ENCODE measurements around the gene PRSS3. TPM values are rescaled to one million over a fixed set of nuclear protein-coding genes. Genes with fewer than 3 reads are reported as not detected.

Gene PRSS3
- total RNA-seq, 1 experiment from 2014 or later, result 66.3 TPM

- ChIA-PET POLR2A (interaction anchor here (0.9 kb wide), 1 partner anchor 19 kb away, joined by 3 read pairs; no protein-coding TSS in a partner anchor), RAD21 (ENCODE audit: low non-redundant PET in 1 of 2, low total read pairs in 2 of 2, uncharacterized antibody in 2 of 2, unreplicated experiment in 2 of 2) (no interaction called here), CTCF (interaction anchor here (1.0 kb wide), 1 partner anchor 34 kb away, joined by 3 read pairs; no protein-coding TSS in a partner anchor)
- H4K20me1 ChIP-seq (ENCODE audit: insufficient read depth), result peaks cover 4% of the 10 kb centered on the region; the same call in 1 of the 2 replicates
- H3K4me1 ChIP-seq (ENCODE audit: control insufficient read depth in 1 of 2, insufficient read depth in 2 of 2, low read length in 2 of 2), result peaks cover 27 to 51% of the 10 kb centered on the region in 2 experiments
- H3K9me2 ChIP-seq (ENCODE audit: insufficient read depth), result no peaks in the 10 kb centered on the region
- intact Hi-C loops (cut with micrococcal nuclease), result loop anchor here (10.0 kb wide), 2 partner anchors 96 to 256 kb away; no protein-coding TSS in a partner anchor
- H2AFZ ChIP-seq (ENCODE audit: low read depth, low read length, poor library complexity, severe bottlenecking), result no peak overlapping the region
- peak overlapping the region; percentile 93 for H3K9ac ChIP-seq (ENCODE audit: low read length)
- H3K4me3 ChIP-seq (replicated peaks in 1 of 2; ENCODE audit: low read depth in 1 of 2, low read length in 2 of 2), result peak overlapping the region; percentile 87 to 89
- H3K27ac ChIP-seq (ENCODE audit: low read depth, low read length), result peak overlapping the region; percentile 99
- peak overlapping the region; percentile 91 for H3K4me2 ChIP-seq (ENCODE audit: low read length)
- peaks cover 61% of the 10 kb centered on the region for H3K79me2 ChIP-seq (ENCODE audit: insufficient read depth, low read length)
- DNase-seq (ENCODE audit: low read depth, low spot score), result no peak
- ATAC-seq, result no peak
- no peaks in the 10 kb centered on the region; a peak in 1 of 4 replicates for H3K36me3 ChIP-seq (ENCODE audit: control insufficient read depth in 1 of 2, insufficient read depth in 2 of 2, low read length in 2 of 2)
- BruUV-seq (replicated peaks), result TSS peak; percentile 57
- TF ChIP-seq CEBPB (IDR thresholded peaks at IDR 0.05; ENCODE audit: low read depth), result no peak
- TF ChIP-seq ELF1 (IDR thresholded peaks at IDR 0.05; ENCODE audit: borderline replicate concordance, low read depth), result no peak
- TF ChIP-seq ATF3 (IDR thresholded peaks at IDR 0.05), result no peak
- TF ChIP-seq ZFX (IDR thresholded peaks at IDR 0.05), result no peak
- no peak for TF ChIP-seq SRF (IDR thresholded peaks at IDR 0.05; ENCODE audit: low read depth)
- TF ChIP-seq ZNF274 (IDR thresholded peaks at IDR 0.05; ENCODE audit: low read depth, low read length), result no peak
- no peak for TF ChIP-seq ZBTB33 (IDR thresholded peaks at IDR 0.05; ENCODE audit: extremely low read depth, insufficient replicate concordance, low read length)
- TF ChIP-seq JUND (IDR thresholded peaks at IDR 0.05), result no peak
- no peak for TF ChIP-seq CBX3 (IDR thresholded peaks at IDR 0.05; ENCODE audit: low read depth)
- TF ChIP-seq FOSL1 (IDR thresholded peaks at IDR 0.05; ENCODE audit: low read depth), result no peak
- TF ChIP-seq EGR1 (IDR thresholded peaks at IDR 0.05; ENCODE audit: low read depth), result no peak
- TF ChIP-seq TCF7L2 (IDR thresholded peaks at IDR 0.05; ENCODE audit: borderline replicate concordance, extremely low read depth, insufficient read depth, insufficient read length), result no peak
- TF ChIP-seq EZH2phosphoT487 (IDR thresholded peaks at IDR 0.05; ENCODE audit: borderline replicate concordance), result no peak
- no peak for TF ChIP-seq MAX (IDR thresholded peaks at IDR 0.05)
- TF ChIP-seq POLR2A (IDR thresholded peaks at IDR 0.05; ENCODE audit: borderline replicate concordance, extremely low read depth, insufficient read depth, insufficient read length), result no peak
- TF ChIP-seq EZH2 (IDR thresholded peaks at IDR 0.05), result no peak
- TF ChIP-seq SP1 (IDR thresholded peaks at IDR 0.05; ENCODE audit: low read depth), result no peak
- TF ChIP-seq SIN3A (IDR thresholded peaks at IDR 0.05; ENCODE audit: low read depth), result no peak
- no peak for TF ChIP-seq POLR2AphosphoS5 (IDR thresholded peaks at IDR 0.05; ENCODE audit: low read depth, low read length)
- H3K9me3 ChIP-seq (ENCODE audit: control insufficient read depth in 1 of 2, insufficient read depth in 1 of 2, low read depth in 1 of 2, low read length in 2 of 2), result no peaks in the 10 kb centered on the region
- no peaks in the 10 kb centered on the region for H3K27me3 ChIP-seq (ENCODE audit: insufficient read depth, low read length)
These were observed 22.9 kb downstream of the PRSS3 start for GRCh38 chr9:33818167-33818846.
